Activated CD4-positive, alpha-beta T cell treated with anti-CD3 and anti-CD28 coated beads, Interleukin-2, amount 50 U/mL, for 1 hour (primary cell): ENCODE measurements around the gene FLACC1.
"Not testable (repeated sequence)": the region's sequence is repeated elsewhere in the genome, so short reads cannot be mapped to it uniquely, and the experiment has no call there.

Source experiments
- DNase-seq: peaks from one replicate; pipeline ENCODE4 v3.0.0-alpha.2; 2020

The FLACC1 gene

GRCh38 chr2:201249889-201250288 is 107.3 kb downstream of the FLACC1 start:
- no peak for DNase-seq

DNA sequence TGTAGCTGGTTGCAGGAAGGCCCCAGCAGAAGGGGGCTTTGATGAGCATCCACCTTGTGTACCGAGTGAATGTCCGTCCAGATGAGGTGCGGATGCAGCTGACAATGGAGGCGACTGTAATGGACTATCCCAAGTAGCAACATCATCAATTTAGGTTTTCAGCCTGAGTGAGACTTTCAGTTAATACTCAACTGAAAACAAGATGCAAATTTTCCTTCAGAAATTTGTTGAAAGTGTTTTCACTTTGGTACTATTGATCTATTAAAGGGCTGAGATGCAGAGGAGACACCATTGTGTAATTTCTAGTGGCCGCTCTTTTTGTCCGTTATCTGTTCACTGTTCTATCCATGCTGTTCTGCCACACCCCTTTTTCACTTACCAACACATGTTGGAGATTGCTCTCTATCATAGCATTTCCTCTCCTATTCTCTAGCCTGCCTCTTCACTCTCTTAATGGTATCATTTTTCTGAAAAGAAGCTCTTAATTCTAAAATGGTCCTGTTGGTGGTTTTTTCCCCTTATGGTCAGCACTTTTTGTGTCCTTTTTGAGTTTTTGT is 108.8 kb downstream of the FLACC1 start:
- DNase-seq = no peak

- no peak for DNase-seq
Observed at GRCh38 chr2:201246280-201246679, 110.9 kb downstream of the FLACC1 start.

DNA sequence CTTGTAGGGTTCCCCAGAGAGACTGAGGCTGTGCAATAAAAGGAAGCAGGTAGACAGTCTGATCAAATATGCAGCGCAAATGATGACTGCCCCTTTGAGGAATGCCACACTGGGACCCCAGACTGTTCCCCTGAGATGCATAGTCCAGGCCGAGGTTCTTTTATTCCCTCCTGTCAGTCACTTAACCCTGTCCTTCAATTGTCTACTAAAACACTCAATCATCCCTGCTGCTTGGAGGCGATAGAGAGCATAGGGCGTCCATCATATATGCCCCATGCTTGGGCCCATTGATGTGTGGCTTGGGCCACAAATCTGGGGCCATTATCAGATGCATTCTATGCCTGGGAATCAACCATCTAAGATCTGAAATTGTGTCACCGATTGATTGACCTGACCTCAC is 112.3 kb downstream of the FLACC1 start:
- DNase-seq = no peak

- no peak for DNase-seq
Observed at GRCh38 chr2:201242571-201243277, 114.4 kb downstream of the FLACC1 start.

DNA sequence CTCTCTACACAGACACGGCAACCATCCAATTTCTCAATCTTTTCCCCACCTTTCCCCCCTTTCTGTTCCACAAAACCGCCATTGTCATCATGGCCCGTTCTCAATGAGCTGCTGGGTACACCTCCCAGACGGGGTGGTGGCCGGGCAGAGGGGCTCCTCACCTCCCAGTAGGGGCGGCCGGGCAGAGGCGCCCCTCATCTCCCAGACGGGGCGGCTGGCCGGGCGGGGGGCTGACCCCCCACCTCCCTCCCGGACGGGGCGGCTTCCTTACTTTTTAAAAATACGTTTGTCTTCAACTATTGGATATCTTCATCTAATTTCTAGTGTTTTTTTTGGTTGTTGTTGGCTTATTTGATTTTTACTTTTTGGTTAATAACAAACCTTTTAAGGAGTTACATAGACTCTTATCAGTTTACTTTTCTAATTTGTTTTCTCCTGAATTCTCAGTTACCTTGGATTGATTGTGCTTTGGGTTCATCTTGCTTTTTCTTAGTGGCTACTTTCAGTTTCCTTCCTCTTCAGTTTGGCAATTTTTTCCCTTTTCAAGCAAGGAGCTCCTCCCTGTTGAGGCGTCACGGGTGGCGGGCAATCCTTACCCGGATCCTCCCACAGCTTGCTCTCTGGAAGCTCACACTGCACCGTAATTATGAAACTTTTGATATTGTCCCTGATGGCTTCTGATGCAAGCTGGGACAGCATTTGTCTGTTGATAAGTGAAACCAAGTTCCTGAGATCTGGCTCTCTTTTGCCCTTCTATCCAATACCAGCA is 117.8 kb downstream of the FLACC1 start:
- DNase-seq = not testable (repeated sequence)
